Measurements from ENCODE around the gene DLST. TPM values are rescaled to one million over a fixed set of nuclear protein-coding genes. Genes with fewer than 3 reads are reported as not detected.
A peak's percentile ranks its signal among the peaks of the same experiment; 100 is the strongest.
"Not testable (repeated sequence)": the region's sequence is repeated elsewhere in the genome, so short reads cannot be mapped to it uniquely, and the experiment has no call there.

Gene DLST
- total RNA-seq, 1 donor from 2014 or later = 55.4 TPM

GRCh38 chr14:74917646-74918081 lies 35.9 kb downstream of the DLST start:
- DNase-seq (ENCODE audit: low spot score) = no peak

- DNase-seq (ENCODE audit: low spot score) = no peak
These were observed 36.7 kb downstream of the DLST start for GRCh38 chr14:74918380-74918779.

- no peak for DNase-seq (ENCODE audit: low spot score)
These were observed 37.9 kb downstream of the DLST start for GRCh38 chr14:74919421-74920165.

GRCh38 chr14:74920281-74920680 lies 38.6 kb downstream of the DLST start:
- DNase-seq (ENCODE audit: low spot score) = no peak

DNA sequence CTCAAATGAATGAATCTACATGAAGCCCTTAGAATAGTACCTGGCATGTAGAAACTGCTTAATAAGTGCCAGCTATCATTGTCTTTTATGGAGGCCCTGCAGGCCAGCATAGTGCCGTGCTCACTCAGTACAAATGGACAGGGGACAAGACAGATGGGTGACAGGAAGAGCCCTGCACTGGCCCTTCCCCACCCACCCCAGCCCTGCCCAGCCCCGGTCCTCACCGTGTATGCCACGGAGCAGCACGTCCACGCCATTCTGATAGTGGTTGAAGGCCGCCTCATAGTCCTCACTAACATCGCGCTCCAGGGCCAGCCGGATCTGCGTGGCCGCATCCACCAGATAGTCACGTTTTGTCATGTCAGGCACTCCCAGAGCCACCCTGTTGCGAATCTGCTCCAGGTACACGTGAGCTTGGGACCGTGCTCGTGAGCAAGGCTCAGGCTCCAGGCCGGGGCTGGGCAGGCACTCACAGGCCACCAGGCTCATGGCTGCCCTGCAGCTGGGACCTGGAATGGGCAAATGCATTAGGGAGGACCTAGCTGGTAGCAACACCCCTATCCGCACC lies 39.4 kb downstream of the DLST start:
- no peak for DNase-seq (ENCODE audit: low spot score)

- DNase-seq (ENCODE audit: low spot score) = no peak
These were observed 40.5 kb downstream of the DLST start for GRCh38 chr14:74921987-74922751.

- DNase-seq (ENCODE audit: low spot score) = peak; percentile 70
These were observed 41.2 kb downstream of the DLST start, which contains the start of gene RPS6KL1 for GRCh38 chr14:74922752-74923401. RPS6KL1 (minus strand) TSS chr14:74923260; CDS start chr14:74921541, 1,719 bp downstream.

DNA sequence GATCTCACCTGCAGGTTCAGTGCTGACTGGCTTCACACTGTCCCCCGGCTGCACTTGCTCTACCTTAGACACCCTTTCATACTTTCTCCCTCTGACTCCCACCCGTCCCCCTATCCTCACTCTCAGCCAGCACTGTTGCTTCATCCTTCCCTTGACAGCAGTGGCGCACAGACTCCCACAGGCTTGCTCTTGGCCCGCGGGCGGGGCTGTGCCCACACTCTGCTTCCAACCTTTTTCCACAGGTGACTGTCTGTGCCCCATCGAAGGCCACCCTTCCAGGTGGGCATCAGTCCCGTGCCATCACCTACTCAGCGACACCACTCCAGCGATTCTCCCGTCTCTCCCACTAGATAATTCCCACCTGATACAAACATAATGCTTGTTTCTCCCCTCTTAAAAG lies 42.3 kb downstream of the DLST start:
- DNase-seq (ENCODE audit: low spot score) = no peak

DNA sequence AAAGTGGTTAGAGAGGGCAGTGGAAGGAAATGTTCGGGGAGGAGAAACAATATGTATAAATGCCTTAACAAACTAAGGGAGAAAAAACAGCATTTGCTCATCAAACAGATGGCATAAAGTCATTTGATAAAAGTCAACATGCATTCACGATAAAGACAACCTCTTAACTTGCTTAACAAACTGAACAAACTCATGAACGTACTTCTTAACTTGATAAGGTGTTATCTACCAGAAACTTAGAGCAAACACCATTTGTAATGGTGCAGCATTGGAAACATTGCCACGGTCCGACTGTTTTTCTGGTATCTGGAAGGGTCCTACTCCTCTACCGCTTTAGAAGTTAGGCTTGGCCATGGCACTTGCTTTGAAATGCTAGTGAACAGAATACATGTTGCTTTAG lies 45.5 kb downstream of the DLST start:
- DNase-seq (ENCODE audit: low spot score) = no peak

GRCh38 chr14:74929242-74929641 lies 47.5 kb downstream of the DLST start:
- no peak for DNase-seq (ENCODE audit: low spot score)

- not testable (repeated sequence) for DNase-seq (ENCODE audit: low spot score)
These were observed 50.0 kb downstream of the DLST start for GRCh38 chr14:74931744-74932143.

DNA sequence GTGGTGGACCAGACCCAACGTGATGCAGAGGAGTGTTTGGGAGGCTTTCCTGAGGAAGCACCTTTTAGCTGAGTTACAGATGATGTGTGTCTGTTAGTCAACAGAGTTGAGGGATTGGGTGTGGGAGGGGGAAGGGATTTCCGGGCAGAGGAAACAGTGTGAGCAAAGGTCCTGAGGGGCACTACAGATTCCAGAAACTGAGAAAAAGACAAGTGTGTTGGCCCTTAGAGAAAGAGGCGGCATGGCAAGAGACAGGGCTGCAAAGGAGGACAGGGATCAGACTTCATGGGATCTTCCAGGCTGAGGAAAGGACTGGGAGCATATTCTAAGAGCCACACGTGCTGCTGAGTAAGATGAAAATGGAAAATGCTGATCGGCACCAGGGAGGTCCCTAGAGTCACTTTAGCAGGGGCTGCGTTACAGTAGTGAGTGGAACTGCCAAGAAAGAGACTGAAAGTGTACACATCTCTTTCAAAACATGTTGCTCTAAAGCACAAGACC lies 50.7 kb downstream of the DLST start:
- DNase-seq (ENCODE audit: low spot score) = no peak

DNA sequence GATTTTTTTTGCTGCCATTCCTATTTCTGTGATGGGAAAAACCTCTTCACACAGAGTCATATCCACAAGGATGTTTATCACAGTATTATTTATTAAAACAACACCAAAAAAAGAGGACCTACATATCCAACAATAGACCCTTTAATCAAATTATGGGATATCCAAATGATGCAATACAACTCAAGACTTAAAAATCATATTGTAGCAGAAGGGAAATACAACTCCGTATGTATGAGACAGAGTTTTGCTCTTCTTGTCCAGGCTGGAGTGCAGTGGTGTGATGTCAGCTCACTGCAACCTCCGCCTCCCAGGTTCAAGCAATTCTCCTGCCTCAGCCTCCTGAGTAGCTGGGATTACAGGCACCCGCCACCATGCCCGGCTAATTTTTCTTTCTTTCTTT lies 51.2 kb downstream of the DLST start:
- DNase-seq (ENCODE audit: low spot score) = not testable (repeated sequence)

GRCh38 chr14:74934041-74934440 lies 52.3 kb downstream of the DLST start:
- DNase-seq (ENCODE audit: low spot score) = no peak

DNA sequence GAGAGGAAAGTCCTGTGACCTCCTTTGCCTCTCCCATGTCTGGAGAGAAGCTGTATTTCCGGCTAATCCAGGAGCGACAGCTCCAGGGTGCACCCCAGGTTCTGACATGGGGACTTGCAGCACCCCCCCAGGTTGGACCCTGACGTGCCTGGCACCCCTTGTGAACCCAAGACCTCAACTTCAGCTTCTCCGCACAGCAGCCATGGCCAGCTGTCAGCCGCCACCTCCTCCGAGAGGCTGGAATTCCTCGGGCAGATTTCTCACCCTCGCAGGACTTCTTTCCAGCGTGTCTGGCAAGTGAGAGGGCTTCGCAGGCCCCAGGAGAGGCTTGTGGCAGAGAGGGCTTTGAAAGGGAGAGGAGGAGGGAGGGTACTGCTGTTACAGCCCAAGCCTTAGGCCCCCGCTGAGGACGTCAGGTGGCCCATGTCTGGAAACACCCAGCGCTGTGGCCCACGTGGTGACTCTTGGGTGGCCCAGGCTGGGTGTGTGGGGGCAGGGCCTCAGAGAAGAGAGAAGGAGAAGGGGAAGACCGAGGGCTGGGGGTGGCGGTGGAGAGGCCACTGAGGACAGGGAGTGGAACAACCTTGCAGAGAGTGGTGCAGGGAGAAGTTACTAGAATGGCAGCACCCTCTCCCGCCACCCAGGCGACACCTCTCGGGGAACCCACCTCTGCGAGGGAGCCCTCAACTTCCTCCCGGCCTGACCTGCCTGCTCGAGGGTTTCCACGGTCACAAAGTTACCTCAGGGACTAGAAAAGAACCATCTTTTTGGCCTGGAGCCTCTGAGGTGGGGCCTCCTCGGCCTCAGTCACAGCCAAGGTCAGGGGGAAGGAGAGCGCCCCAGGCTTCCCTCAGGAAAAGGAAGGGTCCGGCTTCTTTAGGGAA lies 53.0 kb downstream of the DLST start:
- no peak for DNase-seq (ENCODE audit: low spot score)

GRCh38 chr14:74935360-74935680 lies 53.6 kb downstream of the DLST start:
- DNase-seq (ENCODE audit: low spot score) = no peak

DNA sequence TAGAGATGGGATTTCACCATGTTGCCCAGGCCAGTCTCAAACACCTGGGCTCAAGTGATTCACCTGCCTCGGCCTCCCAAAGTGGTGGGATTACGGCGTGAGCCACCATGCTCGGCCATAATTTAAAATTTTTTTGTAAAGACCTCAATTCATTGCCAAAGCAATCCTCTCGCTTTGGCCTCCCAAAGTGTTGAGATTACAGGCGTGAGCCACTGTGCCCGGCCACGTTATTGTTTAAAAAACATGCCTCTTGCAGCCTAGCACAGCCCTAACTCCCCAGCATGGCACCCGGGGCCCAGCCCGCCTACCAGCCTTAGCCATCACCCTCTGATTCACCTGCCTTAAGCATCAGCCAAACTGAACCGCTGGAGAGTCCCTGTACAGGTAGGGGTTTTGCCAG lies 54.4 kb downstream of the DLST start:
- no peak for DNase-seq (ENCODE audit: low spot score)

- no peak for DNase-seq (ENCODE audit: low spot score)
These were observed 55.0 kb downstream of the DLST start for GRCh38 chr14:74936731-74937130.

DNA sequence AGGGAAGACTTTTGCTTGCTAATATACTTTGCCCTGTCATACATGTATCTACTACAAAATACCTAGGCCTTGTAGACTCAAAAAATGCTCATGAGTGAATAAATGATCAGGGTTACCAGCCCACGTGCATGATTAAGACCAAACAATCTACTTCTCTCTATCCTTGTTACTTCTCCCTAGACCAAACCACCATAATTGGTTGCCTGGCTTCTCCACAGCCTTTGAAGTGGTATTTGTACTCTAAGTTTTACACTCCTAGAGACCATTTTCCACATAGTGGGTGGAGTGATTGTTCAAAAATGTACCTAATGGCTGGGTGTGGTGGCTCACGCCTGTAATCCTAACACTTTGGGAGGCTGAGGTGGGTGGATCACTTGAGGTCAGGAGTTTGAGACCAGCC lies 55.5 kb downstream of the DLST start:
- DNase-seq (ENCODE audit: low spot score) = no peak

DNA sequence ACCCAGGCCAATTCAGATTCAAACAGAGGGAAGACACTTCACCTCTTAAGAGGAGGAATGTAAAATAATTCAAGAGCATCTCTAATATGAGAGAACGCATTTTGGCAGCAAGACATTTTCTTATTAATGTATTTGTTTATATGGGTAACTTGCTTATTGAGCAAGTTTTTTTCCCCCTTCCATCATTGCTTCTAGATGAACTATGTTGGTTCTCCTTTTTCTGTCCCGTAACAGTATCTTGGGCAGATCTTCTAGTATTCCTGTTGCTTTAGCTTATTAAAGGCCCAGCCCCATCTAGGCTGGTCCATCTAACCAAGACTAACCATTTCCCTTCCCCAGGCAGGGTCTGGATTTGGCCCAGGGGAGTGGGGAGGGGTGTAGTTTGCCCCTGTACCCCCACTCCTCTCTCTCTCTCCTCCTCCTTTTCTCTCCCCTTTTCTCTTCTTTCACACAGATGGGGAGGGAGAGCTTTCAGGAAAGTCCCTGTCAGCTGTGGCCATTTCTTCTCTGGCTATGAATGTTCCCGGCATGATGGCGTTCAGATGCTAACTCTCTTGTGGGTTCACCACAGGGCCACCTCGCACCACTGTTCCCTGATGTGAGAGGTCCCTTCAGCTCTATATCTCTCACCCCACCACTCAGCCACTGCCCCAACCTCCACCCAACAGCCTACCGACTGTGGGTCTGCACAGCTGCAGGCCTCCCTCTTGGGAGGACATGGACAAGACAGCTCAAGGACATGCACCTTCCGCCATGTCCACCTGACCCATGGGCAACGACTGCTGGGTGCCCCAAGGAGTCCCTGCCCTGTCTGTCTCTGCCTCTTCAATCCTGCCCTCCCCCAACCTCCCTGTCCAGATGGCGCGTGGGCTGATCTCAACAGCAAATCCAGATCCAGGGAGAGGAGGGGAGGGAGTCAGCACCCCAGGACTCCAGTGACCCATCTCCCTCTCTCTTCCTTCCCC lies 57.1 kb downstream of the DLST start:
- DNase-seq (ENCODE audit: low spot score) = no peak

Measured in umbilical cord (tissue), 2 donors.